SJCRH30 (cell line): ENCODE measurements around the gene ATIC. TPM values are rescaled to one million over a fixed set of nuclear protein-coding genes. Genes with fewer than 3 reads are reported as not detected.

Experiments
- total RNA-seq: library from RNA; depleted of rRNA; stranded (reverse); fragments of >200 nt; shearing (Covaris generic); gene quantifications from 2 replicates; pipeline ENCODE4 v1.2.3, GENCODE V29; 2014; rRNA removed

The ATIC gene
- total RNA-seq, 1 experiment from 2014 or later, result 50.7 TPM

Other genes with a start within 250 kb of the ATIC start
- gene ABCA12, start 173.4 kb upstream of the ATIC start, total RNA-seq, result 0.03 and 0.12 TPM in 2 replicates
- gene FN1, start 124.0 kb downstream of the ATIC start, total RNA-seq, result 143 and 178 TPM in 2 replicates